SK-N-MC (cell line): ENCODE data around the gene OCEL1.
"Not testable (repeated sequence)": the region's sequence is repeated elsewhere in the genome, so short reads cannot be mapped to it uniquely, and the experiment has no call there.

Experiments used
- DNase-seq: peaks from one replicate; pipeline ENCODE4 v3.0.0-alpha.2; 2011; ENCODE audit warnings: low read depth, low spot score
- H3K27ac ChIP-seq: fragments of 200-600 bp; sonication (generic); 2 replicates; pipeline ENCODE4 v1.5.1; 2016; ENCODE audit warnings: mixed run types
- H3K36me3 ChIP-seq: fragments of 200-600 bp; sonication (generic); 2 replicates; pipeline ENCODE4 v1.6.1; 2017; ENCODE audit warnings: antibody characterized with exemption, low read length, mixed read lengths; ENCODE audit not compliant: insufficient read depth
- H3K4me3 ChIP-seq: fragments of 200-600 bp; sonication (generic); 2 replicates; pipeline ENCODE4 v1.5.1; 2016
- H3K9ac ChIP-seq: fragments of 200-600 bp; sonication (generic); 2 replicates; pipeline ENCODE4 v1.8.0; 2017; ENCODE audit warnings: mixed run types, mixed read lengths; ENCODE audit not compliant: insufficient read length
- H3K9me3 ChIP-seq: fragments of 200-600 bp; sonication (generic); 2 replicates; pipeline ENCODE4 v1.6.1; 2017; ENCODE audit warnings: low read depth, mild to moderate bottlenecking, antibody characterized with exemption, low read length, moderate library complexity, mixed read lengths
- EZH2 ChIP-seq: fragments of 200-600 bp; sonication (generic); IDR thresholded peaks from one replicate; pipeline ENCODE4 v1.6.1; 2017; ENCODE audit warnings: antibody characterized with exemption
- FOXP2 ChIP-seq: optimal IDR thresholded peaks from 2 replicates; pipeline ENCODE3; 2011; ENCODE audit warnings: mild to moderate bottlenecking, moderate library complexity; ENCODE audit not compliant: insufficient read depth; ENCODE audit errors: extremely low read length, control extremely low read depth
- POLR2AphosphoS5 ChIP-seq: IDR thresholded peaks from 2 replicates; pipeline ENCODE4 v1.6.1; 2012; ENCODE audit warnings: mild to moderate bottlenecking, low read depth, low read length, borderline replicate concordance

OCEL1 gene, protein sequence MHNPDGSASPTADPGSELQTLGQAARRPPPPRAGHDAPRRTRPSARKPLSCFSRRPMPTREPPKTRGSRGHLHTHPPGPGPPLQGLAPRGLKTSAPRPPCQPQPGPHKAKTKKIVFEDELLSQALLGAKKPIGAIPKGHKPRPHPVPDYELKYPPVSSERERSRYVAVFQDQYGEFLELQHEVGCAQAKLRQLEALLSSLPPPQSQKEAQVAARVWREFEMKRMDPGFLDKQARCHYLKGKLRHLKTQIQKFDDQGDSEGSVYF

DNA sequence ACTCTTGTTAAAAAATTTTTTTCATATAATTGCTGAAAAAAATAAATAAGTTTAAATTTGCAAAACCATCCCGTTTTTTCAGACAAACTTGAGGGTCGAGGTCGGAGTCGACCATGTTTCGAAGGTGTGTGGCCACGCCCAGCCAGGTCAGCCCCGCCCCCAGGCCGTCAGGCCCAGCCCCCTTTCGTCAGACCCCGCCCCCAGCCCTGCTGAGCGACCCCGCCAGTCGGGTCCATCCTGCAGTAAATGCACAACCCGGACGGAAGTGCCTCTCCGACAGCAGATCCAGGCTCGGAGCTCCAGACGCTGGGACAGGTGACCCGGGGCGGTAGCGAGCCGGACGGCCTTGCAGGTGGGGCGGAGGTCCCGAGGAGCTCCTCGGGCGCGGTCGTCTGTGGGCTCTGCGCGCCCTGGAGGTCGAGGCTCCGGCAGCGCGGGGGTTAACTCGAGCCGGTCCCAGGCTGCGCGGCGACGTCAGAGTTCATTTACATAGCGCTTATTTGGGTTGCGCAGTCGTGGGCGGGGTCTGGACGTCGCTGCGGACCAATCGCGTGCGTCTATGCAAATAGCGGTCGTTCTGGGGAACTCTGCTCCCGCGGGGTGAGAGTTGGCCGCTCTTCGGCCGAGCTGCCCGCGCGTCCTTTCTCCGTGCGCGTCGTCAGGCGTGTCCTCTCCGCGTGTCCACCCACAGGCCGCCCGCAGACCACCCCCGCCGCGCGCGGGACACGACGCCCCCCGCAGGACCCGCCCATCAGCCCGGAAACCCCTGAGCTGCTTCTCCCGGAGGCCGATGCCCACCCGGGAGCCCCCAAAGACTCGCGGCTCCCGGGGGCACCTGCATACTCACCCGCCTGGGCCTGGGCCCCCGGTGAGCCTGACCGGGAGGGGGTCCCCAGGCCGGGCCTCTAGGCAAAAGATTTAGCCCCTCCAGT, at the start of gene OCEL1:
Gene OCEL1, plus strand, starts transcription at position 225 of the 932 bp plus-strand sequence. Its CDS starts 22 bp downstream, at position 247.
- Histone ChIP-seq H3K36me3 (no peaks in the 10 kb centered on the region), H3K4me3 (peak within 1 kb of the TSS; percentile 98), H3K9me3 (no peaks in the 10 kb centered on the region), H3K9ac (peak within 1 kb of the TSS; percentile 82), H3K27ac (0 out of 2 replicates have a peak within 1 kb of the TSS, but pooled peaks have one; percentile 42)
- peak; percentile 81 for DNase-seq
- peak; percentile 87 for TF ChIP-seq FOXP2
- TF ChIP-seq POLR2AphosphoS5, result peak; percentile 77
- no peak for TF ChIP-seq EZH2

DNA sequence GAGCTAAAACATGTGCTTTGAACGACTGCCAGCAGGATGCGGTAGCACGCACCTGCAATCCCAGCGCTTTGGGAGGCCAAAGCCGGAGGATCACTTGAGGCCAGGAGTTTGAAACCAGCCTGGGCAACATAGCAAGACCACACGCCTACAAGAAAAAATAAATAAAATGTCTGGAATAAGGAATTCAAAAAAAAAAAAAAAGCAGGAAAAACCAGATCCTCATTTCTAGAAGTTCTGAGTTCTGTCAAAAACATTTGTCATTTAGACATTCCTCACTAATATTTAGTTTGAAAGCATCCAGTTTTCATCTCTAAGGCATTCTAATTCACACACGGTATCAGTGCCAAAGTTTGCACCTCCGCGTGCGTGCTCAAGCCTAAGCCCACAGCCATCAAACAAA, 47.7 kb upstream of the OCEL1 start:
- TF ChIP-seq POLR2AphosphoS5 (no peak), EZH2 (no peak), FOXP2 (no peak)
- H3K36me3 ChIP-seq, result no peaks in the 10 kb centered on the region; the same call in 1 of the 2 replicates
- no peaks in the 10 kb centered on the region for H3K9me3 ChIP-seq
- H3K27ac ChIP-seq, result no peak overlapping the region
- DNase-seq, result no peak
- no peak overlapping the region for H3K4me3 ChIP-seq
- H3K9ac ChIP-seq, result no peak overlapping the region

DNA sequence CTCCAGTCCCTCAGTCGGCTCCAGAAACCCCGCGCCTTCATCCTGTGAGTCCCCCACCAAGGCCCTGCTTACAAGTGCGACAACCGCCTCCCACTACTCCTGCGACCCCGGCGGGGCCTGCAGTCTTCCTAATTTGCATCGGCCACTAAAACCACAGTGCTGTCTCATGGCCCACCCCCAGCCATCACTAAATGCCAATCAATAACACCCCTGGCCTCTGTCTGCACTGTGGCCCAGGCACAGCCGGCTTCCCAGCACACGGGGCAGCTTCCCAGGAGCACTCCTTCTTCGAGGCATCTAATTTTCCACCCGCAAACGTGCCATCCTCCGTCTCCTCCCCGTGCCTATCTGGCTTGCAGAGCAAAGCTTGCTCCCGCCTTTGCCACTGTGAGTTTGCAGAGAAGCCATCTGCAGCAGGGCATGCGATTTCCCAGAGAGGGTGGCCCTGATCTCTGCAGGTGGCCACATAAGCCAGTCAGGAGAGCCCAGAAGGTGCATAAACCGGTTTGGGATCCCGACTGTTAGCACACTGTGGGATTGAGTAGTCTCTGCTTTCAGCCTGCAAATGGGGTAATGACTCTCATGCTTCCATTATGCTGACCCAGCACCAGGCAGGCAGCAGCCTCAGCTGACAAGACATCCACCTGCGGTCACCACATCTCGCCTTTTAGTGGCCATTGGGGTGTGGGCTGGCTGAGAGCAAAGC, 44.9 kb upstream of the OCEL1 start:
- no peak for TF ChIP-seq POLR2AphosphoS5
- TF ChIP-seq EZH2, result no peak
- no peak for TF ChIP-seq FOXP2
- no peak overlapping the region for H3K4me3 ChIP-seq
- H3K9ac ChIP-seq, result no peak overlapping the region
- H3K27ac ChIP-seq, result no peak overlapping the region
- H3K36me3 ChIP-seq, result no peaks in the 10 kb centered on the region
- no peaks in the 10 kb centered on the region for H3K9me3 ChIP-seq
- no peak for DNase-seq

DNA sequence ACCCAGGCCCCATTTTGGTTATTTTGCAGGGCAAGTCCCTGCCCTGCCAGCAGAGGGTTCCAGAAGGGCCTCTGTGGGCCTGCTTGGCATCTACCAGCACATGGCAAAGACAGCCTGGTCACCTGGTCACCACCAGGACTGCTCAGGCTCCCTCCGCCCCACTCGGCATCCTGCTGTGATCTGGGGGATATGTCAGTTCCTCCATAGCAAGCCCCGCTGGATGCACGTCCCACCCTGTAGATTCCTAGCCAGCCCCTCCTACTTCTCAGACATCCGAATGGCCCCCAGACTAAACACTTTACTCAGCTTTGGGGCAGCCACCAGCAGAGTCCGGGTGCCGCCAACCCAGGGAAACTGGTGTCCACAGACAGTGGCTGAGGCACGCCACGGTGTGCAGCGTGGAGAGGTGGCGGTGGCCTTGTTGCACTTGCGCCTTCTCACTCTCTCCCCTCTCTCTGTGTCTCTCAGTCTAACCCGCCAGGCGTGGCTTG, 42.7 kb upstream of the OCEL1 start:
- no peaks in the 10 kb centered on the region; the same call in 1 of the 2 replicates for H3K36me3 ChIP-seq
- H3K9me3 ChIP-seq, result no peaks in the 10 kb centered on the region
- TF ChIP-seq FOXP2, result no peak
- TF ChIP-seq POLR2AphosphoS5, result no peak
- TF ChIP-seq EZH2, result no peak
- H3K9ac ChIP-seq, result no peak overlapping the region
- no peak for DNase-seq
- no peak overlapping the region for H3K4me3 ChIP-seq
- no peak overlapping the region for H3K27ac ChIP-seq

DNA sequence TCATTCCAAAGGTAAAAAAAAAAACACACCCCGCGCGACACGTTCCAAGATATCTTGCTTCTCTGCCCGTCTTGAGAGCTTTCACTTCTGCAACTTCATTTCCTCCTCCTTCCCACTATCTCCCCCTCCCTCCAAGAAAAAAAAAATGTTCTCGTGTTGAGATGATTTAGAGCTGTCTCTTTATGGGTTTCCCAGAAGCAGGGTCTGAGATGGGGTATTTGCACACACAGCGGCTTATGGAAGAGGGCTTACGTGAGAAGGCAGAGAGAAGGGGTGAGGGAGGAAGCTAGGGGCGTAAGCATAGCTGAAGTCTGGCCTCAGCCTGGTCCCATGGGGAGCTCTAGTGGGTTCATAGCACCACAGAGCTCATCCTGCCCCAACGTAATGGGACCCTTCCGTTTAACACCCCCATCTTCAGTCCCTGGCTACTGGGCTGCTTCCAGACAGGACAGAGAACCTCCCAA, 42.1 kb upstream of the OCEL1 start:
- TF ChIP-seq POLR2AphosphoS5 (no peak), EZH2 (no peak), FOXP2 (no peak)
- no peak overlapping the region for H3K27ac ChIP-seq
- no peaks in the 10 kb centered on the region; the same call in 1 of the 2 replicates for H3K36me3 ChIP-seq
- no peak overlapping the region for H3K4me3 ChIP-seq
- no peaks in the 10 kb centered on the region for H3K9me3 ChIP-seq
- no peak for DNase-seq
- no peak overlapping the region for H3K9ac ChIP-seq

DNA sequence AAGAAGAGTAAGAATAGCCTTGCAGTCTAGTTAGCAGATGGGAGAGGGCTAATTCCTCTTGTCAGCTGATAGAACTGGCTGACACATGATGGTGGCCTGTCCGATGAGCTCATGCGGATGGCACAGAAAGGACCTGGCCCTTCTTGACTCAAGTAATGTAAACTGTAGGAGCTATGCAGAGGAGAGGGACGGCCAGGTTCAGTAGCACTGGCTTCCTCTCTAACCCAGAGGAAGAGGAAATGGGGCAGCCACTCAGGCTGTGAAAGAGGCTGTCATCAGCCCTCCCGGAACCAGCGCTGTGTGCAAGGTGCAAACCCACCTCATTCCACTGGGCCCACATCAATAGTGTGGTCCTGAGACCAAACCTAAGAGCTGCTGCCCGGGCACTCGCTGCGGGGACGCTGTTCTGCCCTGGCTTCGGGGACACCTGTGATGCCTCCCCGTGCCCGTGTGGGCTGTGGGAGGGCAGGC, 41.6 kb upstream of the OCEL1 start:
- Histone ChIP-seq H3K9me3 (no peaks in the 10 kb centered on the region), H3K36me3 (no peaks in the 10 kb centered on the region; the same call in 1 of the 2 replicates), H3K27ac (no peak overlapping the region), H3K9ac (no peak overlapping the region), H3K4me3 (no peak overlapping the region)
- DNase-seq, result no peak
- TF ChIP-seq EZH2 (no peak), POLR2AphosphoS5 (no peak), FOXP2 (no peak)

DNA sequence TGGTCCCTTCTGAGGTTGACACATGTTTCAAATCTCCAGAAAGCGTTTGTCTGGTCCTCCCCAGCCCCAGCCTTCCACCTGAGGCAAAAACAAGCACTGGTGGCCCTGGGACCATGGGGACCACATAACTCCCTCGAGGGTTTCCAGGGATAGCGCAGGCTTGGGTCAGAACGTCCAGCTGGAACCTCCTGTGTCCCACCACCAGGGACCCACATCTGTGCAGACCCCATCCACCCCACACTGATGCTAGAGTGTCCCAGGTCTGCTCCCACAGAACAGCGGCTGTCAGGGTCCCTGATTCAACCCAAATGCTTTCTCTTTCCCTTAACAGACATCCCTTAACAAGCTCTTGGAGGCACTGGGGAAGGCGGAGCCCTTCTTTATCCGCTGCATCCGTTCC, 40.4 kb upstream of the OCEL1 start:
- no peaks in the 10 kb centered on the region; the same call in 1 of the 2 replicates for H3K36me3 ChIP-seq
- H3K9ac ChIP-seq, result no peak overlapping the region
- no peak for DNase-seq
- no peak for TF ChIP-seq FOXP2
- TF ChIP-seq POLR2AphosphoS5, result no peak
- no peak for TF ChIP-seq EZH2
- no peak overlapping the region for H3K27ac ChIP-seq
- no peaks in the 10 kb centered on the region for H3K9me3 ChIP-seq
- H3K4me3 ChIP-seq, result no peak overlapping the region

DNA sequence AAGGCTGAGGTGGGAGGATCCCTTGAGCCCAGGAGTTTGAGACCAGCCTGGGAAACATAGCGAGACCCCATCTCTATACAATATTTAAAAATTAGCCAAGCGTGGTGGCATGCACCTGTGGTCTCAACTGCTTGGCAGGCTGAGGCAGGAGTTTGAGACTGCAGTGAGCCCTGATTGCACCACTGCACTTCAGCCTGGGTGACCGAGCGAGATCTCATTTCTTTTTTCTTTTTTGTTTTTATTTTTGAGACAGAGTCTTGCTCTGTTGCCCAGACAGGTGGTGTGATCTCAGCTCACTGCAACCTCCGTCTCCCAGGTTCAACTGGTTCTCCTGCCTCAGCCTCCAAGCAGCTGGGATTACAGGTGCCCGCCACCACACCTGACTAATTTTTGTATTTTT, 34.3 kb upstream of the OCEL1 start:
- H3K36me3 ChIP-seq, H3K9ac ChIP-seq, DNase-seq, H3K9me3 ChIP-seq, H3K27ac ChIP-seq, H3K4me3 ChIP-seq: not testable (repeated sequence)
